Adrenal gland (tissue), 12 donors: Measurements from ENCODE around the gene CYTH3. TPM values are rescaled to one million over a fixed set of nuclear protein-coding genes. Genes with fewer than 3 reads are reported as not detected.

Source experiments
- DNase-seq, 7 donors: peaks; one replicate each; pipeline ENCODE4 v3.0.0-alpha.2; 2019 to 2020
- H3K27ac ChIP-seq, 5 donors: fragments of 200-600 bp; sonication (generic) in 4 of 5; 1 replicate in 3 of 5; 2 replicates in 2 of 5; pipeline versions ENCODE4 v1.5.1 to v1.8.0; 2016 to 2020; ENCODE audit warnings: mild to moderate bottlenecking in 1 of 5
- H3K27me3 ChIP-seq: fragments of 200-600 bp; 2 replicates; pipeline ENCODE4 v1.8.0; 2021
- H3K36me3 ChIP-seq, 2 donors: fragments of 200-600 bp; replicated peaks in 1 of 2; 1 replicate in 1 of 2; 2 replicates in 1 of 2; pipeline versions ENCODE4 v1.5.1 to v1.8.0; 2018 to 2022
- H3K4me1 ChIP-seq, 2 donors: fragments of 200-600 bp; replicated peaks in 1 of 2; 1 replicate in 1 of 2; 2 replicates in 1 of 2; pipeline versions ENCODE4 v1.5.1 to v1.8.0; 2018 to 2021
- H3K4me3 ChIP-seq, 4 donors: fragments of 200-600 bp; sonication (generic) in 3 of 4; one replicate each; pipeline ENCODE4 v1.5.1; 2016 to 2018
- H3K9me3 ChIP-seq, 3 donors: fragments of 200-600 bp; sonication (generic) in 1 of 3; replicated peaks in 1 of 3; 1 replicate in 2 of 3; 2 replicates in 1 of 3; pipeline versions ENCODE4 v1.5.1 to v1.8.0; 2016 to 2021
- POLR2A ChIP-seq, 2 donors: fragments of 450-650 bp; IDR thresholded peaks; one replicate each; pipeline ENCODE4 v1.6.1; 2017; ENCODE audit warnings: antibody characterized with exemption in 2 of 2, mild to moderate bottlenecking in 2 of 2, moderate library complexity in 1 of 2
- WGBS, 4 donors: extraction: QIAGEN DNeasy Blood & Tissue Kit in 2 of 4; methylation state at CpG; one replicate each; pipeline versions ENCODE4 v1.1.5 to v1.1.7; 2013 to 2017; 5-methylcytosine and 5-hydroxymethylcytosine counted together
- intact Hi-C, 2 donors: fragments of 100-400 bp; cut with DNase I; formaldehyde crosslinking; loops; one replicate each; pipeline versions ENCODE4 v1.14.1 to v1.15.0; 2022 to 2023
- polyA plus RNA-seq, 3 donors: library from polyadenylated mRNA; stranded (reverse); fragments of 200-250 nt in 2 of 3; fragments of 350-450 nt in 1 of 3; fragmentation: Illumina TruSeq in 1 of 3; extraction: RNeasy Lipid Tissue Mini Kit (QIAGEN cat#74804) in 1 of 3; gene quantifications; one replicate each; pipeline ENCODE4 v1.2.3, GENCODE V29; 2013 to 2014
- total RNA-seq, 9 donors: library from RNA; depleted of rRNA in 4 of 9; stranded (reverse); fragments of >200 nt in 4 of 9; fragments of 120-200 nt in 1 of 9; fragmentation: NEBNext Ultra II Directional in 1 of 9; extraction: Animal tissue kit (Norgen Biotek cat#: 25700) in 1 of 9; gene quantifications; one replicate each; pipeline versions ENCODE4 v1.1.0 to v1.2.4, GENCODE V29; 2013 to 2023
- TF ChIP-seq, protein P1 (sequence below), 6 experiments: fragments of 450-650 bp in 4 of 6; fragments of 200-600 bp in 2 of 6; sonication (generic) in 1 of 6; IDR thresholded peaks; 1 replicate in 5 of 6; 2 replicates in 1 of 6; pipeline versions ENCODE4 v1.5.1 to v1.8.0; 2016 to 2021; ENCODE audit warnings: antibody characterized with exemption in 6 of 6, mild to moderate bottlenecking in 2 of 6, moderate library complexity in 1 of 6
- donor health status: healthy with polysubstance abuse.
- donor health status: Bipolar disorder and iron deficiency.
- donor health status: DM: yes; HTN: yes; CAD: no.
- donor health status: DM: no; HTN: no; CAD: no.
- donor health status: DM: no; HTN: no; CAD: no.
- donor health status: DM: yes; HTN: yes; CAD: no.

Gene CYTH3
- total and polyA plus RNA-seq, 12 donors: 7.9 to 34.3 (median 17.0) TPM

DNA sequence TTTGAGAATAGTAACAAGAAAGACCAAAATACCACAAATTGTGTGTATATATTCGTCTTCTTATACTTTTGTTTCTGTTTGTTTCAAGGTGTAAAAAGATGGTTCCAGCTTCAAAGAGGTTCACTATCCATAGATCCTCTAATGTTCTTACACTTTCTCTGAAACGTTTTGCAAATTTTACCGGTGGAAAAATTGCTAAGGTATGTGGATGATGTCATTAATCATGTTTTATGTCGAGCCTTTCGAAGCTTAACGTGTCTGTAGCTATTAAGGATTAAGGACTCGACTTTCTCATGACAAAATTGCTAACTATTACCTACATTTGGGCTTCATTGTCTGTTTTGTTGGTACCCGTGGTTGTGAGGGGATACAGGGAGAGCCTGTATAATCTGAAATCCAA, 128.4 kb downstream of the CYTH3 start:
- intact Hi-C loops: no loop called here
- Histone ChIP-seq H3K27ac (no peak overlapping the region), H3K36me3 (peaks cover 0 to 78% of the 10 kb centered on the region in 2 donors), H3K4me3 (no peak overlapping the region), H3K9me3 (no peaks in the 10 kb centered on the region), H3K4me1 (no peaks in the 10 kb centered on the region), H3K27me3 (no peaks in the 10 kb centered on the region)
- TF ChIP-seq, protein P1, sequence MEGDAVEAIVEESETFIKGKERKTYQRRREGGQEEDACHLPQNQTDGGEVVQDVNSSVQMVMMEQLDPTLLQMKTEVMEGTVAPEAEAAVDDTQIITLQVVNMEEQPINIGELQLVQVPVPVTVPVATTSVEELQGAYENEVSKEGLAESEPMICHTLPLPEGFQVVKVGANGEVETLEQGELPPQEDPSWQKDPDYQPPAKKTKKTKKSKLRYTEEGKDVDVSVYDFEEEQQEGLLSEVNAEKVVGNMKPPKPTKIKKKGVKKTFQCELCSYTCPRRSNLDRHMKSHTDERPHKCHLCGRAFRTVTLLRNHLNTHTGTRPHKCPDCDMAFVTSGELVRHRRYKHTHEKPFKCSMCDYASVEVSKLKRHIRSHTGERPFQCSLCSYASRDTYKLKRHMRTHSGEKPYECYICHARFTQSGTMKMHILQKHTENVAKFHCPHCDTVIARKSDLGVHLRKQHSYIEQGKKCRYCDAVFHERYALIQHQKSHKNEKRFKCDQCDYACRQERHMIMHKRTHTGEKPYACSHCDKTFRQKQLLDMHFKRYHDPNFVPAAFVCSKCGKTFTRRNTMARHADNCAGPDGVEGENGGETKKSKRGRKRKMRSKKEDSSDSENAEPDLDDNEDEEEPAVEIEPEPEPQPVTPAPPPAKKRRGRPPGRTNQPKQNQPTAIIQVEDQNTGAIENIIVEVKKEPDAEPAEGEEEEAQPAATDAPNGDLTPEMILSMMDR (IDR thresholded peaks at IDR 0.05): no peak
- no peak for TF ChIP-seq POLR2A (IDR thresholded peaks at IDR 0.05)
- DNase-seq: peak in 1 of 7 donors; percentile 3
- WGBS, 4 donors: 83 to 89% (median 85%) methylated on average over 8 of the region's 8 CpGs

GRCh38 chr7:6142871-6143380, 129.5 kb downstream of the CYTH3 start:
- H3K27ac ChIP-seq: no peak overlapping the region
- H3K4me3 ChIP-seq: no peak overlapping the region
- no peak for TF ChIP-seq POLR2A (IDR thresholded peaks at IDR 0.05)
- TF ChIP-seq, protein P1 (IDR thresholded peaks at IDR 0.05): no peak
- no peaks in the 10 kb centered on the region for H3K4me1 ChIP-seq
- 91 to 97% (median 95%) methylated on average over 13 to 16 of the region's 16 CpGs for WGBS, 4 donors
- intact Hi-C loops: no loop called here
- H3K27me3 ChIP-seq: no peaks in the 10 kb centered on the region
- H3K36me3 ChIP-seq: peaks cover 0 to 69% of the 10 kb centered on the region in 2 donors
- DNase-seq: peak in 2 of 7 donors; percentile 12 to 35
- no peaks in the 10 kb centered on the region for H3K9me3 ChIP-seq

GRCh38 chr7:6139189-6139996, 133.0 kb downstream of the CYTH3 start:
- peaks cover 0 to 34% of the 10 kb centered on the region in 2 donors for H3K36me3 ChIP-seq
- WGBS, 4 donors: 80 to 83% (median 80%) methylated on average over 17 of the region's 17 CpGs
- H3K27ac ChIP-seq: peak overlapping the region in 1 of 5 donors; percentile 25
- TF ChIP-seq, protein P1 (IDR thresholded peaks at IDR 0.05): no peak
- no peak for TF ChIP-seq POLR2A (IDR thresholded peaks at IDR 0.05)
- H3K9me3 ChIP-seq: no peaks in the 10 kb centered on the region
- H3K4me1 ChIP-seq: no peaks in the 10 kb centered on the region
- H3K27me3 ChIP-seq: no peaks in the 10 kb centered on the region
- H3K4me3 ChIP-seq: no peak overlapping the region
- intact Hi-C loops: no loop called here
- DNase-seq: peak in 1 of 7 donors; percentile 22

GRCh38 chr7:6136475-6136874, 135.9 kb downstream of the CYTH3 start:
- intact Hi-C loops: no loop called here
- peaks cover 0 to 18% of the 10 kb centered on the region in 2 donors for H3K36me3 ChIP-seq
- no peak for TF ChIP-seq POLR2A (IDR thresholded peaks at IDR 0.05)
- TF ChIP-seq, protein P1 (IDR thresholded peaks at IDR 0.05): no peak
- no peaks in the 10 kb centered on the region for H3K27me3 ChIP-seq
- no peaks in the 10 kb centered on the region for H3K9me3 ChIP-seq
- H3K4me3 ChIP-seq: no peak overlapping the region
- 83 to 92% (median 85%) methylated on average over 2 of the region's 2 CpGs for WGBS, 4 donors
- DNase-seq: no peak
- no peaks in the 10 kb centered on the region for H3K4me1 ChIP-seq
- no peak overlapping the region for H3K27ac ChIP-seq
